Hepatocyte (in vitro differentiated cells): ENCODE measurements around the gene CLK4. TPM values are rescaled to one million over a fixed set of nuclear protein-coding genes. Genes with fewer than 3 reads are reported as not detected.

Experiments used
- DNase-seq: peaks from one replicate; pipeline ENCODE4 v3.0.0-alpha.2; 2016; ENCODE audit warnings: low spot score
- H2AFZ ChIP-seq: fragments of 200-600 bp; sonication (generic); 2 replicates; pipeline ENCODE4 v1.6.0; 2016; ENCODE audit warnings: antibody characterized with exemption, mild to moderate bottlenecking
- H3K27ac ChIP-seq: fragments of 200-600 bp; sonication (generic); 2 replicates; pipeline ENCODE4 v1.5.1; 2016; ENCODE audit warnings: mild to moderate bottlenecking
- H3K27me3 ChIP-seq: fragments of 200-600 bp; sonication (generic); 2 replicates; pipeline ENCODE4 v1.6.1; 2016
- H3K36me3 ChIP-seq: fragments of 200-600 bp; sonication (generic); replicated peaks from 2 replicates; pipeline ENCODE4 v1.5.1; 2016; ENCODE audit warnings: low read depth; ENCODE audit not compliant: insufficient read depth
- H3K4me1 ChIP-seq: fragments of 200-600 bp; sonication (generic); 2 replicates; pipeline ENCODE4 v1.5.1; 2016; ENCODE audit warnings: mild to moderate bottlenecking, moderate library complexity; ENCODE audit not compliant: insufficient read depth
- H3K4me2 ChIP-seq: fragments of 200-600 bp; sonication (generic); 2 replicates; pipeline ENCODE4 v1.6.0; 2016
- H3K4me3 ChIP-seq: fragments of 200-600 bp; sonication (generic); 2 replicates; pipeline ENCODE4 v1.5.1; 2016; ENCODE audit warnings: mild to moderate bottlenecking
- H3K79me2 ChIP-seq: fragments of 200-600 bp; sonication (generic); 2 replicates; pipeline ENCODE4 v1.6.0; 2017; ENCODE audit warnings: mild to moderate bottlenecking
- H3K9me2 ChIP-seq: fragments of 200-600 bp; sonication (generic); replicated peaks from 2 replicates; pipeline ENCODE4 v1.6.0; 2017; ENCODE audit warnings: mild to moderate bottlenecking; ENCODE audit not compliant: insufficient read depth
- H3K9me3 ChIP-seq: fragments of 200-600 bp; sonication (generic); 2 replicates; pipeline ENCODE4 v1.5.1; 2016; ENCODE audit warnings: low read depth, mild to moderate bottlenecking
- H4K20me1 ChIP-seq: fragments of 200-600 bp; sonication (generic); 2 replicates; pipeline ENCODE4 v1.6.0; 2016; ENCODE audit warnings: mild to moderate bottlenecking; ENCODE audit not compliant: insufficient read depth, poor library complexity, severe bottlenecking
- EZH2 ChIP-seq: fragments of 200-600 bp; sonication (generic); IDR thresholded peaks from 2 replicates; pipeline ENCODE4 v1.6.1; 2016; ENCODE audit warnings: antibody characterized with exemption, mild to moderate bottlenecking, borderline replicate concordance
- EZH2phosphoT487 ChIP-seq: fragments of 200-600 bp; sonication (generic); IDR thresholded peaks from one replicate; pipeline ENCODE4 v1.6.1; 2018; ENCODE audit warnings: antibody characterized with exemption, mild to moderate bottlenecking, low read depth, moderate library complexity; ENCODE audit not compliant: unreplicated experiment, severe bottlenecking
- WGBS: methylation state at CpG from one replicate; pipeline ENCODE4 v1.1.6; 2016; ENCODE audit warnings: low lambda C conversion rate; ENCODE audit errors: missing lambda C conversion rate; 5-methylcytosine and 5-hydroxymethylcytosine counted together
- polyA plus RNA-seq: library from polyadenylated mRNA; unstranded; fragments of >200 nt; fragmentation: Nextera tagmentation; extraction: Ambion mirVana; gene quantifications from 2 replicates; pipeline ENCODE4 v1.2.1, GENCODE V29; 2016
- total RNA-seq: library from RNA; depleted of rRNA; stranded (reverse); fragments of >200 nt; gene quantifications from 2 replicates; pipeline ENCODE4 v1.2.3, GENCODE V29; 2014
- TF ChIP-seq, protein P1 (sequence below): fragments of 200-600 bp; sonication (generic); IDR thresholded peaks from 2 replicates; pipeline ENCODE4 v1.5.1; 2016; ENCODE audit warnings: antibody characterized with exemption, mild to moderate bottlenecking; ENCODE audit not compliant: poor library complexity

The CLK4 gene
- total and polyA plus RNA-seq, 2 experiments from 2014 or later = 17.9 to 28.4 TPM

DNA sequence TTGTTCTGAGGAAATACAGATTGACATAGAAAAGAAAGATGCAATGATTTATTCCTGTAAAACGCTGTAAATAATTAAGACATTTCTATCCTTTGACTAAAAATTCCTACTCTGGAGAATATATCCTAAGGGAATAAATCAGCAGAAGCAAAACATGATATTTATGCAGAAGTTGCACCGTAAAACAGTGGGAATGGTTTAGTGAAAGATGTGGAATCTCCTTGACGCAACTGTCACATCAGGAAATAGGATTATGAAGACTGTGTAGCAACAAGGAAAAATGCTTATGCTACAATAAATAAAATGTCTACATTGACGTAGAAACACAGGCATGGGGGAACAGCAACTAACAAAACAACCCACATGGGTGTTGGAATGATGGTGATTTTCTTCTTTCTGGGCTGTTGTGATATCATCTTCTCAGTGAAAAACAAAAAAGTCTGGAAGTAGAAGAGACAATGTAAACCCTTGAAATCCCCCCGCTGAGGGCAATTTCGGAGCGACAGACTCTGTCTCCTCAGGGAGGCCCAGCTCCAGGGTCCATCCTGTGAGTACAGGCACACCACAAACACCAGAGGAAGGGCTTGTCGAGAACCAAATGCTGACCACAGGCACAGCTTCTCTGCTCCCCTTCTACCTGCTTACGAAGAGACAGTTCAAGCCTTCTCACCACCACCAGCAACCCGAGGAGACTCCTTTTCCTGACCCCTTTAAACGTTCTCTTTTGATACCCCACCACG is 61.9 kb downstream of the CLK4 start:
- TF ChIP-seq, protein P1, sequence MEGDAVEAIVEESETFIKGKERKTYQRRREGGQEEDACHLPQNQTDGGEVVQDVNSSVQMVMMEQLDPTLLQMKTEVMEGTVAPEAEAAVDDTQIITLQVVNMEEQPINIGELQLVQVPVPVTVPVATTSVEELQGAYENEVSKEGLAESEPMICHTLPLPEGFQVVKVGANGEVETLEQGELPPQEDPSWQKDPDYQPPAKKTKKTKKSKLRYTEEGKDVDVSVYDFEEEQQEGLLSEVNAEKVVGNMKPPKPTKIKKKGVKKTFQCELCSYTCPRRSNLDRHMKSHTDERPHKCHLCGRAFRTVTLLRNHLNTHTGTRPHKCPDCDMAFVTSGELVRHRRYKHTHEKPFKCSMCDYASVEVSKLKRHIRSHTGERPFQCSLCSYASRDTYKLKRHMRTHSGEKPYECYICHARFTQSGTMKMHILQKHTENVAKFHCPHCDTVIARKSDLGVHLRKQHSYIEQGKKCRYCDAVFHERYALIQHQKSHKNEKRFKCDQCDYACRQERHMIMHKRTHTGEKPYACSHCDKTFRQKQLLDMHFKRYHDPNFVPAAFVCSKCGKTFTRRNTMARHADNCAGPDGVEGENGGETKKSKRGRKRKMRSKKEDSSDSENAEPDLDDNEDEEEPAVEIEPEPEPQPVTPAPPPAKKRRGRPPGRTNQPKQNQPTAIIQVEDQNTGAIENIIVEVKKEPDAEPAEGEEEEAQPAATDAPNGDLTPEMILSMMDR = no peak
- TF ChIP-seq EZH2 = no peak
- TF ChIP-seq EZH2phosphoT487 = no peak

DNA sequence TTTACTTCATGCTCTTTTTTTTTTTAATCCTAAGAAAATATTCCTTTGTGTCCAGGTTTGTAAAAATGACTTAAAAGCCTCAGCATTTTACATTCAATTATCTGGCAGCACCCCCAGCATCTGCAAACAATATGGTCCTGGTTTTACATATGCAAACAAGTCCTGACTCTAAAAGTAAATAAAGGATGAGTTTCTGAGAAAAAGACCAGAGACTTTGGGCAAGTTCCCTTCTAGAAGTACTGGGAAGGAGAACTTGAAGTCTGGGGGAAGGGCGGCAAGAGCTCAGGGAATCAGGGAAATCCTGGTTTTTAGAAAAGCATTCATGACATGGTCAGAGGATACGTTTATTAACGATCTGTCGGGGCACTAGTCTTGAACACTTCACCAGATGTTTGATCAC is 62.5 kb downstream of the CLK4 start:
- H3K9me3 ChIP-seq = no peaks in the 10 kb centered on the region
- no peak overlapping the region for H3K4me3 ChIP-seq
- no peaks in the 10 kb centered on the region for H3K27me3 ChIP-seq
- H3K27ac ChIP-seq = peak overlapping the region; percentile 42
- WGBS = 6% methylated on average over 4 of the region's 4 CpGs
- no peak for TF ChIP-seq EZH2phosphoT487
- no peak overlapping the region for H2AFZ ChIP-seq
- H3K4me2 ChIP-seq = peak overlapping the region; percentile 54
- no peaks in the 10 kb centered on the region for H3K36me3 ChIP-seq
- H3K9me2 ChIP-seq = no peaks in the 10 kb centered on the region
- H4K20me1 ChIP-seq = no peaks in the 10 kb centered on the region
- no peaks in the 10 kb centered on the region for H3K79me2 ChIP-seq
- H3K4me1 ChIP-seq = peaks cover 16% of the 10 kb centered on the region
- no peak for DNase-seq

More for the DNA sequence above, 61.9 kb downstream of the CLK4 start:
- H3K9me2 ChIP-seq = no peaks in the 10 kb centered on the region
- H3K27me3 ChIP-seq = no peaks in the 10 kb centered on the region
- H3K4me2 ChIP-seq = peak overlapping the region; percentile 54
- H4K20me1 ChIP-seq = no peaks in the 10 kb centered on the region
- no peaks in the 10 kb centered on the region for H3K36me3 ChIP-seq
- peak overlapping the region; percentile 24 for H2AFZ ChIP-seq
- peak overlapping the region; percentile 42 for H3K27ac ChIP-seq
- no peaks in the 10 kb centered on the region for H3K79me2 ChIP-seq
- no peaks in the 10 kb centered on the region for H3K9me3 ChIP-seq
- no peak overlapping the region for H3K4me3 ChIP-seq
- DNase-seq = no peak
- 29% methylated on average over 12 of the region's 12 CpGs for WGBS
- peaks cover 16% of the 10 kb centered on the region for H3K4me1 ChIP-seq

DNA sequence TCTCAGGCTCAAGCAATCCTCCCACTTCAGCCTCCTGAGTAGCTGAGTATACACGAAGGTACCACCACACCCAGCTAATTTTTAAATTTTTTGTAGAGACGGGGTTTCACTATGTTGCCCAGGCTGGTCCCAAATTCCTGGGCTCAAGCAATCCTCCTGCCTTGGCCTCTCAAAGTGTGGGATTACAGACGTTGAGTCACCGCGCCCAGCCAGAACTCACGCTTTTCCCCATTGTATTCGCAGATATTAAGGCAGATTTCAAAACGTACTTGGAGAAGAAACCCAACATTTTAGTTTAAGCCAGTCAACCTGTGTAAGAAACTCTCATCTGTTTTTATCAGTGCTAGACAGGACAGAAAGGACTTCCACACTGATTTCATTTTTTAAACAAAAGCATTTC is 63.2 kb downstream of the CLK4 start:
- Histone ChIP-seq H3K9me3 (no peaks in the 10 kb centered on the region), H4K20me1 (no peaks in the 10 kb centered on the region), H2AFZ (no peak overlapping the region), H3K4me3 (no peak overlapping the region), H3K4me1 (peaks cover 16% of the 10 kb centered on the region), H3K36me3 (no peaks in the 10 kb centered on the region), H3K27me3 (no peaks in the 10 kb centered on the region), H3K27ac (no peak overlapping the region), H3K4me2 (peak overlapping the region; percentile 54), H3K79me2 (no peaks in the 10 kb centered on the region), H3K9me2 (no peaks in the 10 kb centered on the region)
- TF ChIP-seq EZH2phosphoT487 (no peak), EZH2 (no peak)
- TF ChIP-seq, protein P1 = no peak
- WGBS = 61% methylated on average over 8 of the region's 8 CpGs
- no peak for DNase-seq

DNA sequence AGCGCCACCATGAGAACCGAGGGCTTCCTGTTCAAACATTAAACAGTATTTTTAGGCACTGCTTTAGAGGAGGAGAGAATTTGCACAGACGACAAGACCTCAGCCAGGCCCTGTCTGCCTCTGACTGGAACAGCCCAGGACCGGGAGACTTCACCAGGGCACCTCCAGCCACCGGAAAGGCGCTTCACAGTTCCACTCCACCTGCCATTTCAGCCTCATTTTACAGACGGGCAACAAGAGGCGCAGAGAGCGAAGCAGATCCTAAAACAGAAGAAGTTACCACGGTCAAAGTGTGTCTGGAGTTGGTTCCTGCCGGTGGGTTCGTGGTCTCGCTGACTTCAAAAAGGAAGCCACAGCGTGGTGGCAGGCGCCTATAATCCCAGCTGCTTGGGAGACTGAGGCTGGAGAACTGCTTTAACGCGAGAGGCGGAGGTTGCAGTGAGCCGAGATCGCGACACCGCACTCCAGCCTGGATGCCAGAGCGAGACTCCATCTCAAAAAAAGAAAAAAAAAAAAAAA is 65.0 kb downstream of the CLK4 start:
- H4K20me1 ChIP-seq = no peaks in the 10 kb centered on the region
- H3K79me2 ChIP-seq = no peaks in the 10 kb centered on the region
- no peaks in the 10 kb centered on the region for H3K27me3 ChIP-seq
- TF ChIP-seq, protein P1 = no peak
- TF ChIP-seq EZH2 = no peak
- no peak overlapping the region for H2AFZ ChIP-seq
- H3K9me3 ChIP-seq = no peaks in the 10 kb centered on the region
- no peaks in the 10 kb centered on the region for H3K36me3 ChIP-seq
- H3K27ac ChIP-seq = no peak overlapping the region
- 90% methylated on average over 22 of the region's 23 CpGs for WGBS
- no peak overlapping the region for H3K4me2 ChIP-seq
- DNase-seq = no peak
- peaks cover 16% of the 10 kb centered on the region for H3K4me1 ChIP-seq
- no peak overlapping the region for H3K4me3 ChIP-seq
- H3K9me2 ChIP-seq = no peaks in the 10 kb centered on the region
